Erythroblast (primary cell): Measurements from ENCODE around the gene SRGAP1.

Source experiments
- GATA1 ChIP-seq: IDR thresholded peaks from 2 replicates; pipeline ENCODE4 v1.6.1; 2011; ENCODE audit warnings: low read depth, mild to moderate bottlenecking, control low read depth, low read length, moderate library complexity
- POLR2A ChIP-seq: IDR thresholded peaks from 2 replicates; pipeline ENCODE4 v1.6.1; 2011; ENCODE audit warnings: mild to moderate bottlenecking, low read length

DNA sequence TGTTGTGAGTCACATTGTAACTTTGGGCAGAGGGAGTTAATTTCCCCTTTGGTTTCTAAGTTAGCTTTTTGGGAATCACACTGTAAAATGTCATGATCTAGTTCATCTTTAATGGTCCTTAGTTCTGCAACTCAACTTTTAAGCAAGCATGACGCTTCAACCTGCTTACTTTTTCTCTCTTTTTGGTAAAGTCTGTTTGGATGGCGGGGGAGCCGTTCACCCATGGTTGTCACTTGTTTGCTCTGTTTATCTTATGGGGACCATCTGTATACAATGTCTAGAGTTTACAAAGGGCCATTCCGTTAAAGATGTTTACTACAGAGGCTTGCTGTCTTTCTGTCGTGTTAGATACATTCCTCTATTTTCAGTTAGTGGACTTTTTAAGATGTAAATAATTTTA is 172.0 kb downstream of the SRGAP1 start:
- TF ChIP-seq POLR2A (no peak), GATA1 (no peak)
